Fibroblast of the aortic adventitia (primary cell): ENCODE data around the gene C1orf105. TPM values are rescaled to one million over a fixed set of nuclear protein-coding genes. Genes with fewer than 3 reads are reported as not detected.

Experiments used
- DNase-seq: peaks from one replicate; pipeline ENCODE4 v3.0.0-alpha.2; 2010; ENCODE audit warnings: low read depth
- H3K4me3 ChIP-seq: 2 replicates; pipeline ENCODE4 v1.5.1; 2011; ENCODE audit warnings: low read depth, mild to moderate bottlenecking, control low read depth, low read length, moderate library complexity
- CTCF ChIP-seq: IDR thresholded peaks from 2 replicates; pipeline ENCODE4 v1.5.1; 2011; ENCODE audit warnings: mild to moderate bottlenecking, low read length, control low read depth, inconsistent platforms; ENCODE audit not compliant: insufficient read depth
- total RNA-seq: library from RNA; depleted of rRNA; stranded (reverse); fragments of >200 nt; gene quantifications from 2 replicates; pipeline ENCODE4 v1.2.3, GENCODE V29; 2012; ENCODE audit warnings: low replicate concordance

The C1orf105 gene
- total RNA-seq, 1 donor, result not detected

- DNase-seq, result peak; percentile 79
- TF ChIP-seq CTCF, result no peak
- H3K4me3 ChIP-seq, result no peak overlapping the region
Measured at GRCh38 chr1:172451002-172451443, 30.5 kb downstream of the C1orf105 start.

- DNase-seq, result no peak
- no peak overlapping the region for H3K4me3 ChIP-seq
- no peak for TF ChIP-seq CTCF
Measured at GRCh38 chr1:172452536-172453152, 32.2 kb downstream of the C1orf105 start.

- no peak for DNase-seq
- no peak for TF ChIP-seq CTCF
Measured at GRCh38 chr1:172453153-172453545, 32.7 kb downstream of the C1orf105 start.

GRCh38 chr1:172453607-172454006, 33.1 kb downstream of the C1orf105 start:
- no peak for DNase-seq
- no peak for TF ChIP-seq CTCF
- H3K4me3 ChIP-seq, result no peak overlapping the region

More at GRCh38 chr1:172453153-172453545, 32.7 kb downstream of the C1orf105 start:
- no peak overlapping the region for H3K4me3 ChIP-seq

- no peak overlapping the region for H3K4me3 ChIP-seq
- no peak for TF ChIP-seq CTCF
- no peak for DNase-seq
Measured at GRCh38 chr1:172455451-172455850, 35.0 kb downstream of the C1orf105 start.

- TF ChIP-seq CTCF, result no peak
- DNase-seq, result no peak
- no peak overlapping the region for H3K4me3 ChIP-seq
Measured at GRCh38 chr1:172456344-172456769, 35.9 kb downstream of the C1orf105 start.
